GM19240 (cell line): ENCODE measurements around the gene RNF150.
"Not testable (repeated sequence)": the region's sequence is repeated elsewhere in the genome, so short reads cannot be mapped to it uniquely, and the experiment has no call there.

Experiments
- DNase-seq: peaks from one replicate; pipeline ENCODE4 v3.0.0; 2011; ENCODE audit warnings: low spot score; ENCODE audit not compliant: insufficient read length

The RNF150 gene

DNA sequence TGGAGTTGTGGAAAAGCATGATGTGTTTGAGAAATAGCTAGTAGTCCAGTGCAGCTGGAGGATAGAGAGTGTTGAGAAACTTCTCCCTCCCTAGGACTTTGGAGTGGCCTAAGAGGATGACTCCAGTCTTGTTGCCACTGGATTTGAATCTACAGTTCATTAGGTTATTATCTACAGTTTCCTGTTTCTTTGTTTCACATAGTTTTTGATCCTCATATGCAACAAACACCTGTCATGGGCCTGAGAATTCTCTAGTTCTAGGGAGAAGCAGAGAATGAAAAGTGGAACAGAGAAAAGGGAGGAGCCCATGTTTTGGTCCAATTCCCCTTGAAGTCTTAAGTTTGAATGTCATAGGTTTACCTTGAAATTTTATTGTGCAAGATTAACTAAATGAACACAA, 303.4 kb downstream of the RNF150 start:
- no peak for DNase-seq

DNA sequence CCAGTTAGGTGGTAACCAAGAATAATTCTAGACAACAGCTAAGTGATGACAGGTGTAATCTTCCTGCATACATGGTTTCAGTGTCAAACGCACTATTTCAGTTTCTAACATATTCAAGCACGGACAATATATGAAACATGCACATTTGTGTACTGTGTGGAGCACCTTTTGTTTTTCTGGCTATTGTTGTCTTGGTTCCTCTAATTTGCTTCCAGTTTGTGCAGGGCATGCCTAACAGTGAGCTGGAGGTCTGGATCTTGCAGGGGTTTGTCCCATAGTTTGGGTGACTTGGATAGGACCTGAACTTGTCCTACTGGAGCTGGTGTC, 306.6 kb downstream of the RNF150 start:
- DNase-seq = no peak

DNA sequence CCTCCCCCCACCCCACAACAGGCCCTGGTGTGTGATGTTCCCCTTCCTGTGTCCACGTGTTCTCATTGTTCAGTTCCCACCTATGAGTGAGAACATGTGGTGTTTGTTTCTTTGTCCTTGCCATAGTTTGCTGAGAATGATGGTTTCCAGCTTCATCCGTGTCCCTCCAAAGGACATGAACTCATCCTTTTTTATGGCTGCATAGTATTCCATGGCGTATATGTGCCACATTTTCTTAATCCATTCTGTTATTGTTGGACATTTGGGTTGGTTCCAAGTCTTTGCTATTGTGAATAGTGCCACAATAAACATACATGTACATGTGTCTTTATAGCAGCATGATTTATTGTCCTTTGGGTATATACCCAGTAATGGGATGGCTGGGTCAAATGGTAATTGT, 312.7 kb downstream of the RNF150 start:
- DNase-seq = not testable (repeated sequence)

DNA sequence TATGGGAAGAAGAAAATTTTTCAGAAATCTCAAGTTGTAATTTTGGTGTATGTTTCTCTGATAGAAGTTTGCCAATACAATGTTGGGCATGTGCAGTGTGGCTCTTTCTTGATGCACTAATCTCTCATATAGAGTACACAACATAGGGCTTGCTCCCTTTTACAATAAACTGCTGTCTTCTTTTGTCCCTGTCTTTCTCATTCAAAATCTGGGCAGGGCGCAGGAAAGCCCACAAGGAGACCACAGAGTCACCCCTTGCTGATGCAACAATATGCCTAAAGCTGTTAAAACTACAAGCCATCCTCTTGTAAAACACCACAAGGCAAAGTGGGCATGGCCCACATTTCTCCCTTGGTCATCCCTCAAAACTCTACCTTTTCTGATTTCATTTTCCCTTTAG, 313.7 kb downstream of the RNF150 start:
- DNase-seq = no peak

DNA sequence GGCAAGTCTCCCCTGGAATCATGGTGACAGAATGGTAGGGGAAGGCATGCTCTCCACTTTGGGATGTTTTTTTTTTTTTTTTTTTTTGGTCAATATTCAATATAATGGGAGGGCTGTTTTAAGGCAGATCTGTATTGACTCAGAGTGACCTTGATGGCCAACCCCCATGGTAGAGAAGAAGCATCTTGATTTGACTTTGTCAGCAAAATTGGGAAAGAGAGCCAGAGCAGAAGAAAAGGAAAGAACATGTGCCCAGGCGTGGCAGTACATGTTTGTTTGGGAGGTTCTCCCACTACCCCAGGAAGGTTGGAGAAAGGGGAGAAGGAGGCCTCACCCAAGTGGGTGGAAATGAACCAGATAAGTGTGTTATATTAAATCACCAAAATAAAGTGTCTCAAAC, 314.8 kb downstream of the RNF150 start:
- no peak for DNase-seq

DNA sequence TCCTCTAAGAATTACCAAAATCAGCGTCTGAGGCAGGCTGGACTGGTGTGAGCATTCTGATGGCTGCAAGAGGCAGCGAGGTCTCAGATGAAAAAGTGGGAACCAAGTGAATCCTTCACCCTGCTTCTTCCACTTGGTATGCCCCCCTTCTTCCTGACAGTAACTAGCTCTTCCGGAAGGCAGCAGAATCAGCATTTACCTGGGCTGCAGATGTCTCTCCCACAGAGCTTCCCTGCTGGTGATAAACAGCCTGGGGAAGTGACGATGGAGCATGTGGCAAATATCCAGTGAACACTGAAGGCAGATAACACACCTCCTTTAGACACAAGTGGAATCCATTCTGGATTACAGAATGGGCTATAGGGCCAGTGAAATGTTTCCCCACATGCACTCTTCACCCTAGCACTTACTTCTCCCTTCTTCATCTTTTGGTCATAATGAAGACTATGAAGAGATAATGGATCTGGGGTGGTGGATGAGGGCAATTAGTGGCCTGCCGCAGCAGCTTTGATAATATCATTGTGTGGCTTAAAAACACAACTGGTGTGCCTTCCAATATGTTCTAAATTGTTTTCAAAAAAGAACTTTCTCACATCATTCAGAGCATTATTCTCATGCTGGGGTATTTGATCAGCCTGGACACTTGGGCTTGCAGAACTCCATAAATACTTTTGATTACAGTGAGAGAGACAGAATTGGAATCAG, 316.3 kb downstream of the RNF150 start:
- no peak for DNase-seq

DNA sequence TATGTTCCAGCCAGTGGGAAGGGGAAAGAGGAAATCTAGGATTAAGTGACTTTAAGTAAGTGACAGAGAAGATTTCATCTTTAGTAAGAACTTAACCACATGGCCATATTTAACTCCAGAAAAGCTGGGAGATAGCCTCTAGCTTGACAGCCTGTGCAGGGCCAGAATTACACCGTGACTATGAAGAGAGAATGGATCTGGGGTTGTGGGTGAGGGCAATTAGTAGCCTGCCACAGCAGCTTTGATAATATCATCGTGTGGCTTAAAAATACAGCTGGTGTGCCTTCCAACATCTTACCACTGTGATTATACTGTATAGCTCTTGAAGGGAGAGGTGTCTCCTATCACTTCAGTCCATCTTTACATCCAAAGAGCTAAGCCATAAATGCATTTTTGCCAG, 319.5 kb downstream of the RNF150 start:
- DNase-seq = no peak

DNA sequence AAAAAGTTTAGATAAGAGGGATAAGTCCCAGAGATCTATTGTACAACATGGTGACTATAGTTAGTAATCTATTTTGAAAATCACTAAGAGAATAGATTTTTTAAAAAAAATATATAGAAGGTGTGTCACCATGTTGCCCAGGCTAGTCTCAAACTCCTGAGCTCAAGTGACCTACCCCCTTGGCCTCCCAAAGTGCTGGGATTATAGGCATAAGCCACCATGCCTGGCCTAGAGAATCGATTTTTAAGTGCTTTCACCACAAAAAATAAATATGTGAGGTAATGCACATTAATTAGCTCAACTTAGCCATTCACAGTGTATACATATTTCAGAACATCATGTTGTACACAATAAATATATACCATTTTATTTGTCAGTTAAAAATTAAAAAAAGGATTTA, 320.4 kb downstream of the RNF150 start:
- no peak for DNase-seq

DNA sequence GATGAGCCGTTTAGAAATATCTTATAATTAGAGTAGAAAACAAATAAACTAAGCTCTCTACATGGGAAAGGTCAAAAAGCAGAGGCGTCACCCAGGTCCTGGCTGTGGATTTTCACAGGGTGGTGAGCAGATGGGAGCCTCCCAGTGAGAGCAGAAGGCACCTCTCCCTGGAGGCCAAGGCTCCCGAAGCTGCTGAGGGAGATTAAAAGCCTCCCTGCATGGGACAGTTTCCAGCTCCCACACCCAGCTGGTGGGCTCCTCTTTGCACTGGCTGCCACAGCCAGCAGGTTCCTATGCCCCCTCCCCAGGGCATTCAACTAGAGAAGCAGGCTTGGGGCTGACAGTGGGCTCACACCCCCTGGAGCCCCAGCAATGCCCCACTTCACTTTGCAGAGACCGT, 321.8 kb downstream of the RNF150 start:
- DNase-seq = no peak

DNA sequence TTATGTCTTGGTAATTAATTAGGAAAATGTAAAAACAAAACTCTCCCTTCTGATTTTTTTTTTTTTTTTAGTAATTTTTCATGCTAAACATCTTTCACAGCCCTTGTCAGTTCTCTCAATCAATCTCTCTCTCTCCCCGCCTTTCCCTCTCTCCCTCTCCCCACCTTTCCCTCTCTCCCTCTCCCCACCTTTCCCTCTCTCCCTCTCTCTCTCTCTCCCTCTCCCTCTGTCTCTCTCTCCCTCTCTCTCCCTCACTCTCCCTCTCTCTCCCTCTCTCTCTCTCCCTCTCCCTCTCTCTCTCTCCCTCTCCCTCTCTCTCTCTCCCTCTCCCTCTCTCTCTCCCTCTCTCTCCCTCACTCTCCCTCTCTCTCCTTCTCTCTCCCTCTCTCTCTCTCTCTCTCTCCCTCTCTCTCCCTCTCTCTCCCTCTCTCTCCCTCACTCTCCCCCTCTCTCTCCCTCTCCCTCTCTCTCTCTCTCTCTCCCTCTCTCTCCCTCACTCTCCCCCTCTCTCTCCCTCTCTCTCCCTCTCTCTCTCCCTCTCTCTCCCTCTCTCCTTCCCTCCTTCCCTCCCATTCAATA, 322.6 kb downstream of the RNF150 start:
- DNase-seq = not testable (repeated sequence)
